ENCODE data around the gene SLC35G6.

SLC35G6 gene

GRCh38 chr17:7465597-7466275 is 15.5 kb upstream of the SLC35G6 start:
- Histone ChIP-seq H3K9me3 (ENCODE audit: severe bottlenecking) (no peaks in the 10 kb centered on the region), H3K27ac (ENCODE audit: poor library complexity, severe bottlenecking) (no peak overlapping the region), H3K36me3 (ENCODE audit: low read depth) (peaks cover 32% of the 10 kb centered on the region), H3K4me3 (ENCODE audit: severe bottlenecking) (no peak overlapping the region), H3K27me3 (ENCODE audit: insufficient read depth, poor library complexity, severe bottlenecking) (no peaks in the 10 kb centered on the region), H3K4me1 (ENCODE audit: insufficient read depth, poor library complexity, severe bottlenecking) (no peaks in the 10 kb centered on the region)
- DNase-seq (ENCODE audit: low spot score), result no peak
- TF ChIP-seq, protein P1, sequence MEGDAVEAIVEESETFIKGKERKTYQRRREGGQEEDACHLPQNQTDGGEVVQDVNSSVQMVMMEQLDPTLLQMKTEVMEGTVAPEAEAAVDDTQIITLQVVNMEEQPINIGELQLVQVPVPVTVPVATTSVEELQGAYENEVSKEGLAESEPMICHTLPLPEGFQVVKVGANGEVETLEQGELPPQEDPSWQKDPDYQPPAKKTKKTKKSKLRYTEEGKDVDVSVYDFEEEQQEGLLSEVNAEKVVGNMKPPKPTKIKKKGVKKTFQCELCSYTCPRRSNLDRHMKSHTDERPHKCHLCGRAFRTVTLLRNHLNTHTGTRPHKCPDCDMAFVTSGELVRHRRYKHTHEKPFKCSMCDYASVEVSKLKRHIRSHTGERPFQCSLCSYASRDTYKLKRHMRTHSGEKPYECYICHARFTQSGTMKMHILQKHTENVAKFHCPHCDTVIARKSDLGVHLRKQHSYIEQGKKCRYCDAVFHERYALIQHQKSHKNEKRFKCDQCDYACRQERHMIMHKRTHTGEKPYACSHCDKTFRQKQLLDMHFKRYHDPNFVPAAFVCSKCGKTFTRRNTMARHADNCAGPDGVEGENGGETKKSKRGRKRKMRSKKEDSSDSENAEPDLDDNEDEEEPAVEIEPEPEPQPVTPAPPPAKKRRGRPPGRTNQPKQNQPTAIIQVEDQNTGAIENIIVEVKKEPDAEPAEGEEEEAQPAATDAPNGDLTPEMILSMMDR (IDR thresholded peaks at IDR 0.05; ENCODE audit: poor library complexity, severe bottlenecking), result no peak
- ATAC-seq (ENCODE audit: low read depth), result no peak

DNA sequence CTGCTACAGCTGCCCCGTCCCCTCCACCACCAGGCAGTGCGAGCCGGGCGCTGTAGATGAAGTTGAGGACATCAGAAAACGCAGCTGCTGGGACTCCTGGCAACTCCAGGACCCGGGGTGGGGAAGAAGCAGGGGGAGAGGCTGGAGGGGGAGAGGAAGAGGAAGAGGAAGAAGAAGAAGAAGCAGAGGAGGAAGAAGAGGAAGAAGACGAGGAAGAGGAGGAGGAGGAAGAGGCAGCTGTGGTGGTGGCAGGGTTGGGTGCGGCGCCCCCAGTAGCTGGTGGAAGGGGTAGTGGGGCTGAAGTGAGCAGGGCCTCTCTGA is 15.0 kb upstream of the SLC35G6 start:
- Histone ChIP-seq H3K27me3 (ENCODE audit: insufficient read depth, poor library complexity, severe bottlenecking) (no peaks in the 10 kb centered on the region), H3K9me3 (ENCODE audit: severe bottlenecking) (no peaks in the 10 kb centered on the region), H3K27ac (ENCODE audit: poor library complexity, severe bottlenecking) (no peak overlapping the region), H3K4me3 (ENCODE audit: severe bottlenecking) (no peak overlapping the region), H3K36me3 (ENCODE audit: low read depth) (peaks cover 32% of the 10 kb centered on the region), H3K4me1 (ENCODE audit: insufficient read depth, poor library complexity, severe bottlenecking) (no peaks in the 10 kb centered on the region)
- DNase-seq (ENCODE audit: low spot score) (no peak), ATAC-seq (ENCODE audit: low read depth) (no peak)
- TF ChIP-seq, protein P1 (IDR thresholded peaks at IDR 0.05; ENCODE audit: poor library complexity, severe bottlenecking), result no peak

GRCh38 chr17:7466639-7467341 is 14.5 kb upstream of the SLC35G6 start:
- DNase-seq (ENCODE audit: low spot score) (no peak), ATAC-seq (ENCODE audit: low read depth) (no peak)
- Histone ChIP-seq H3K36me3 (ENCODE audit: low read depth) (peaks cover 32% of the 10 kb centered on the region), H3K4me3 (ENCODE audit: severe bottlenecking) (no peak overlapping the region), H3K4me1 (ENCODE audit: insufficient read depth, poor library complexity, severe bottlenecking) (no peaks in the 10 kb centered on the region), H3K27ac (ENCODE audit: poor library complexity, severe bottlenecking) (no peak overlapping the region), H3K9me3 (ENCODE audit: severe bottlenecking) (no peaks in the 10 kb centered on the region), H3K27me3 (ENCODE audit: insufficient read depth, poor library complexity, severe bottlenecking) (no peaks in the 10 kb centered on the region)
- TF ChIP-seq, protein P1 (IDR thresholded peaks at IDR 0.05; ENCODE audit: poor library complexity, severe bottlenecking), result no peak

- Histone ChIP-seq H3K27ac (ENCODE audit: poor library complexity, severe bottlenecking) (no peak overlapping the region), H3K36me3 (ENCODE audit: low read depth) (peaks cover 32% of the 10 kb centered on the region), H3K9me3 (ENCODE audit: severe bottlenecking) (no peaks in the 10 kb centered on the region), H3K4me3 (ENCODE audit: severe bottlenecking) (no peak overlapping the region), H3K27me3 (ENCODE audit: insufficient read depth, poor library complexity, severe bottlenecking) (no peaks in the 10 kb centered on the region), H3K4me1 (ENCODE audit: insufficient read depth, poor library complexity, severe bottlenecking) (no peaks in the 10 kb centered on the region)
- DNase-seq (ENCODE audit: low spot score) (no peak), ATAC-seq (ENCODE audit: low read depth) (no peak)
- TF ChIP-seq, protein P1 (IDR thresholded peaks at IDR 0.05; ENCODE audit: poor library complexity, severe bottlenecking), result no peak
These were observed 13.7 kb upstream of the SLC35G6 start for GRCh38 chr17:7467498-7467897.

- ATAC-seq (ENCODE audit: low read depth) (no peak), DNase-seq (ENCODE audit: low spot score) (no peak)
- TF ChIP-seq, protein P1 (IDR thresholded peaks at IDR 0.05; ENCODE audit: poor library complexity, severe bottlenecking), result no peak
- peaks cover 27% of the 10 kb centered on the region for H3K36me3 ChIP-seq (ENCODE audit: low read depth)
- H3K27me3 ChIP-seq (ENCODE audit: insufficient read depth, poor library complexity, severe bottlenecking), result no peaks in the 10 kb centered on the region
- no peak overlapping the region for H3K4me3 ChIP-seq (ENCODE audit: severe bottlenecking)
- no peaks in the 10 kb centered on the region for H3K4me1 ChIP-seq (ENCODE audit: insufficient read depth, poor library complexity, severe bottlenecking)
- no peaks in the 10 kb centered on the region for H3K9me3 ChIP-seq (ENCODE audit: severe bottlenecking)
- H3K27ac ChIP-seq (ENCODE audit: poor library complexity, severe bottlenecking), result no peak overlapping the region
These were observed 13.0 kb upstream of the SLC35G6 start for GRCh38 chr17:7468290-7468689.
